Stimulated activated CD8-positive, alpha-beta memory T cell treated with anti-CD3 and anti-CD28 coated beads, Interleukin-7, amount 100 ng/mL, for 24 hours (primary cell): ENCODE data around the gene P2RX6.
"Not testable (repeated sequence)": the region's sequence is repeated elsewhere in the genome, so short reads cannot be mapped to it uniquely, and the experiment has no call there.

ENCODE experiments used
- DNase-seq: peaks from one replicate; pipeline ENCODE4 v3.0.0-alpha.2; 2020; ENCODE audit warnings: low read depth

Gene P2RX6

DNA sequence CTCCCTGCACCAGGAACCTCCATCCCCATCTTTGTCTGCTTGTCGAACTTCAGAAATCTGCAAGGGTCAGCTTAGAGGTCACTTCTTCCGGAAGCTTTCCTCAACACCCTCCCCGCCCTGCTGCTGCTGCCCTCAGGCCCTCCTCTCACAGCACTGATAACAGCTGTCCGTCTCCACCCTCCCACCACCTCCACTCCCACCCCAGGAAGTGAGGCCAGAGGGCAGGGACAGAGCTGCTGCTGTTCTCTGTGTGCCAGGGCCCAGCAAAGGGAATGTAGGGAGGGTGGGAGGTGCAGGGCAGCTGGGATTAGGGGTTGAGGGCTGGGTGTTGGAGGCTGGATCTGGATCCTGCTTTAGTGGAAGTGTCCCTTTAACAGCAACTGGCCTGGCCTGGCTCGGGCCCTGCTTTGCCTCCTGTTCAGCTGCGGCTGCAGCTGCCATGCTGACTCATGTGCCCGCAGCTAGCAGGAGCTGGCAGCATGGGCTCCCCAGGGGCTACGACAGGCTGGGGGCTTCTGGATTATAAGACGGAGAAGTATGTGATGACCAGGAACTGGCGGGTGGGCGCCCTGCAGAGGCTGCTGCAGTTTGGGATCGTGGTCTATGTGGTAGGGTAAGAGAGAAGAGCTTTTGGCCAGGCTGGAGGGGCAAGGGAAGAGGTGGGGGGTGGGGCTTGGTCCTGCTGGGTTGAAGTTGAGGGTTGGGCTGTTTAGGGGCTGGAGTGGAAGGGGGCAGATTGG is at the start of gene P2RX6:
Gene P2RX6 (plus strand): TSS at position 440 of the 740 bp plus-strand sequence. CDS start 10 bp downstream, at position 450.
- DNase-seq: no peak

DNA sequence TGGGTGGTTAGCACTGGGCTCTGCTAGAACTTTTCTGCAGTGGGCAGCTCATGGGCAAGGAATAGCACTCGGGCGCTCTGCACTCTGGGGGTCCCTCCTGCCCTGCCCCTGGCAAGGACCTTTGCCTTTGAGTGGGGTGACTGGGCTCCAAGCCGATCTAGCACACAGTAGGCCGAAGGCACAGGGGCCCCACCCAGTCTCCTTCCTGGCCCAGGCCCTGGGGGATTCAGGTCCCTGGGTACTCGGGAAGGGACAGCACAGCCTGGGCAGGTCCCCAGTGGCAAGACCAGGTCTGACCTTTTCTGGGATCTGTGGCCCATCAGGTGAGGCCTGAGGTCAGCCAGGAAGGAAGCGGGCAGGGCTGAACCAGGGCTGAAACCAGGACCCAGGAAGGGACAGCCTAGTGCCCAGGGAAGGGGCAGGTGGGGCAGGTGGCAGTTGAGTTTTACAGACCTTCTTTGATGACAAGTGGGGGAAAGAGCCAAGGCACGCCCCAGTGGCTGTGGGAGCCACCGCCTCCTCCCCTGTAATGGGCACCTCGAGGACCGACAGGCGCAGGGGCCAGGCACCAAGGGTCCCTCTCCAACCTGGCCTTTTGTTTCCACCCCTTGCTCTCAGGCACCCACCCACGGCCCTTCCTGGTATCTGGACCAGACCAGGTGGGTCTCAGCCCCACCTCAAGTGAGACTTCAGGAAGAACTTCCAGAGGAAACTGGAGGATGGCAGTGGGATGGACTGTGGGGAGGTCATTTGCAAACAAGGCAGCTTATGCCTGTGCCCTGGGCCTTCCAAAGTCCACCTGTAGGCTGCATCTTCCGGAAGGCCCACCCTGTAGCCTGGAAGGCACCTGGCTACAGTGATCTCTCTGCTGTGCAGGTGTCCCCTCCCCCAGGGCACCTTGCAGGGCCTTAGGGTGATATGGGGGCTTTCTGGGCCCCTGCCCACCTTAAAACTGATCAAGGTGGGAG is 48.8 kb upstream of the P2RX6 start:
- DNase-seq: no peak

DNA sequence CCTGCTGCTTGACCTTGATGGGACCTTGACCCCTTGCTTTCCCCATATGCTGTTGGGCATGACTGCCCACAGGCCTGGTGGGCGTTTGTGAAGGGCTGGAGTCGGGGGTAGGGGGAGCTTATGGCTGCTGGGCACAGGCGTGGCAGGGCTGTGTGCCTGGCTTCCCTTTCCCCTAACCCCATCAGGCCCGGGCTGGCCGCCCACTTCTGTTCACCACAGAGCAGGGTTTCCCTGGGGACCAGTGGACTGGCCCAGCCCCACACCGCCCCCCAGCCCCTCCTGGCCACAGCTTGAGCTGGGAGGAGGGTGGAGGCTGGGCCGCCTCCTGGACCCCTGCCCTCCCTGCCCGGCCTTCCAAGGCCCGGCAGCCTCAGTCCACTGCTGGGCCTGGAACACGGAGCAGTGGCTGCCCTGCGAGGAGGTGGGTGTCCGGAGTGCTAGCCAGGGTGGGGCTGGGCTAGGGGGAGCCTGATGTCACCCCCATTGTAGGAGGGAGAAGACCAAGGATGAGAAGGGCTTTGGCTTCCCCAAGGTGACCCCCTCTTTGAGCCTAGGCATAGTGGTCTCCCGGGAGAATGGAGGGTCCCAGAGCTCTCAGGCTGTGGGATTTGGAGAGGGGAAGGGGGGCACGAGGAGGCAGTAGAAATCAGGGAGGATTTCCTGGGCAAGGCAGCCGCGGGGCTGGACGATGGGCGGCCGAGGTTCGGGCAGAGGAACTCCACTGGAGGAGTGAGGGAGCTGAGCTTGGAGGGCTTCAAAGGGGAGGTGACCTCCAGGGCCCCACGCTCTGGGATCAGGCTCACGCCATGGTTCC is 47.9 kb upstream of the P2RX6 start, which contains the start of gene AIFM3:
Gene AIFM3 (plus strand): TSS at position 373 of the 814 bp plus-strand sequence. CDS start 690 bp downstream, outside the sequence.
- DNase-seq: no peak

DNA sequence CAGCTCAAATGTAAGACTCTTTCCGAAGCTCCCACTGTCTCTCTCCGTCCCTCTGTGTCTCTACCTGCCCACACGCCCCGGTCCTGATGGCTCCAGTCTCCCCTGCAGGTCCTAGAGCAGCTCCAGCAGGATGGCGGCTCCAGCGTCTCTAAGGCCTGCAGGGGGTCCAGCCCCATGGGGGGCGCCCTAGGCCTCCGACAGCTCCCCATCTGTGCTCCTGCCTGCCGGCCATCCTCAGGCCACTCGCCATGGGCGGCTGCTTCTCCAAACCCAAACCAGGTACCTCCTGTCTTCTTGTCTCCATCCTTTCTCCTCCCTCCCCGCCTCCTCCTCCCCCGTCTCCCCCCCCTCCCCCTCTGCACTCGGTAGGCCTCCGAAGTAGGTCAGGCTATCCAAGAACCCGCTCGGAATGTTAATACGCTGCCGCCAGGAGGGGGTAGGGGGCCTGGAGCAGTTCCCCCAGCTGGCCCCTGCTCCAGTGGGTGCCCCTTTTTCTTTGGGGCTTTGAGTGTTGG is 47.2 kb upstream of the P2RX6 start:
- DNase-seq: no peak

DNA sequence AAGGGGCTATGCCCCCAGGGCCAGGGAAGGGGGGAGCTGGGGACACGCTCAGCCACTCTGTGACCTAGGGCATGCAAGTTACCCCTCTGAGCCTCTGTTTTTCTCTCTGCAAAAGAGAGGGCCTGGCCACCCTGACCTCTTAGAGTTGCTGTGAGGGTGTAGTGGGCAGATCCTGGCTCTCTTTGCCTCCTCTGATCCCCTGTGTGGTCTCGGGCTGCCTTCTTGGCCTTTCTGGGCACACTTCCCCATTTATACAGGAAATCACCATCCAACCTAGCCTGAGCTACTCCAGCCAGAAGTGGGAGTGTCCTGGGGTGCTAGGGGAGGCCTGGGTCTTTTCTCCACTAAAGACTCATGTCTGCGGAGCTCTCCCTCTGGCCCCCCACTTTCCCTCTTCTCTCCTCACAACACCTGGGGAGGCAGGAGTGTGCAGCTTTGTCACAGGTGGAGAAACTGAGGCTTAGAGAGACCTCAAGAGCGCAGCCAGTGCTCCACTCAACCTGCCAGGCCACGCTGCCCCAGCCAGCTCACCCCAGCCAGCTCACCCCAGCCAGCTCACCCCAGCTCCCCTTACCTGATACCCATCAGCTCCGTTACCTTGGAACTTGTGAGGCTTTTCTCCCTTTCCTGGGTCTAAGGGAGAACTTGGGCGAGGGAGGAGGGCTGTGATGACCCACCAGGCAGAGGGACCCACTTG is 46.5 kb upstream of the P2RX6 start:
- DNase-seq: no peak

DNA sequence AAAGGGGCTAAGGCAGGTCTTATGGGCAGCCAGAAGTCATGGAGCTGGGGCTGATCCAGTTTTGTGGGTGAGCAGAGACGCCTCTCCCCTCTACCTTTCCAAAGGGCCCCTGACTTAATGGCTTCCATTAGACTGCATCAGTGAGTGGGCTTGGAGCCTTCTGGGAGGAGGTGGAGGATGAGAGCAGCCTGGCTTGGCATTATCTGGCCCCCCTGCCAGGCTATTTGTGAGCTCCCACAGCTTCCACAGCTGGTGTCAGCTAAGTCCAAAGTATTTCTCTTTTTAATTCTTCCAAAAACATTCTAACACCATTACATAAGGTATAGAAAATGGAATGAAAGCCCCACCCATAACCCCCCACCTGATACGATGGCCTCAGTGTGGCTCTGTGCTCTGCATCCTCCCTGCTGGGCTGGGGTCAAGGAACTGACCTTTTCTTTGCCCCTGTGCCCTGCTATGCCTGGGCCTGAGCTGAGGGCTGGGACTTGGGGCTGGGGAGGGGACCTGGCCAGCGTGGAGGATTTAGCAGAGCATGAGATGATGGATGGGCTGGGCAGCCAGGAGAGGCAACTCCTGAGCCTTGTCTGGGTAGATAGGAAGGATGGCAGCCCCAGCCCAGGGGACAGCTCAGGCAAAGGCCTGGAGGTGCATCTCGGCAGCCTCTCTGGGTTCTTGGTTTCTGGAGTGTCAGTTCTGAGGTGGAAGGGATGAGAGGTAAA is 43.9 kb upstream of the P2RX6 start:
- DNase-seq: no peak

DNA sequence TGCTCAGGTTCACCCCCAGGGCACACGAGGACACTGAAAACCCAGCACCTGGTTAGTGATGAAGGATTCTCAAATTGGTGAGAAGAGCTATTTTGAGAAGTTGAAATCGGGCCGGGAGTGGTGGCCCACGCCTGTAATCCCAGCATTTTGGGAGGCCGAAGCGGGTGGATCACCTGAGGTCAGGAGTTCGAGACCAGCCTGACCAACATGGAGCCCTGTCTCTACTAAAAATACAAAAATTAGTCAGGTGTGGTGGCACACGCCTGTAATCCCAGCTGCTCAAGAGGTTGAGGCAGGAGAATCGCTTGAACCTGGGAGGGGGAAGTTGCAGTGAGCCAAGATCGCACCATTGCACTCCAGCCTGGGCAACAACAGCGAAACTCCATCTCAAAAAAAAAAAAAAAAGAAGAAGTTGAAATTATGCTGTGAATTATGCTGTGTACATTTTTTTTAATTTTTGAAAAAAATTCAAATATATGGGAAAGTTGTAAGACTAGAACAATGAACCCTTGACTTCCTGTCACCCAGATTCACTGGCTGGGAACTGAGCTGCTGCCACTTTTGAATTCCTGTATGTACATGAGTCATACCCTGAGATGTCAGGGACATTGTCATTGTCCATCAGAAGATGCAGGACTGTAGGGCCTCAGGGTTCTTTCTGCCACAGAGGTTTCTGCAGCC is 42.8 kb upstream of the P2RX6 start:
- not testable (repeated sequence) for DNase-seq

DNA sequence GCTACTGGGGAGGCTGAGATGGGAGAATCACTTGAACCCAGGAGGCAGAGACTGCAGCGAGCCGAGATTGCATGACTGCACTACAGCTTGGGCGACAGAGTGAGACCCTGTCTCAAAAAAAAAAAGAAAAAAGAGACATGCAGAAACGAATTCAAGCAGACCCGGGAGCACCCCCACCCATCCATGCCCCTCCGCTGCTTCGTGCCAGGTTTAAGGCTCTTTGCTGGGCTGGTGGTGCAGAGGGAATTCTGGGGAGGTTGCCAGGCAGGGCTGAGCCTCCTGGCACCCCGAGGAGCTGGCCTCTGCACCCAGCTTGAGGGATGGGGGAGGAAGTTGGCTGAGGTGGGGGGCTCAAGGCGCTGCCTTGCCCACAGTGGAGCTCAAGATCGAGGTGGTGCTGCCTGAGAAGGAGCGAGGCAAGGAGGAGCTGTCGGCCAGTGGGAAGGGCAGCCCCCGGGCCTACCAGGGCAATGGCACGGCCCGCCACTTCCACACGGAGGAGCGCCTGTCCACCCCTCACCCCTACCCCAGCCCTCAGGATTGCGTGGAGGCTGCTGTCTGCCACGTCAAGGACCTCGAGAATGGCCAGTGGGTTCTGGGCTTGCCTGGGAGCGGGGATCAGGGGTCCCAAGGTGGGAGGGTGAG is 41.9 kb upstream of the P2RX6 start:
- no peak for DNase-seq

DNA sequence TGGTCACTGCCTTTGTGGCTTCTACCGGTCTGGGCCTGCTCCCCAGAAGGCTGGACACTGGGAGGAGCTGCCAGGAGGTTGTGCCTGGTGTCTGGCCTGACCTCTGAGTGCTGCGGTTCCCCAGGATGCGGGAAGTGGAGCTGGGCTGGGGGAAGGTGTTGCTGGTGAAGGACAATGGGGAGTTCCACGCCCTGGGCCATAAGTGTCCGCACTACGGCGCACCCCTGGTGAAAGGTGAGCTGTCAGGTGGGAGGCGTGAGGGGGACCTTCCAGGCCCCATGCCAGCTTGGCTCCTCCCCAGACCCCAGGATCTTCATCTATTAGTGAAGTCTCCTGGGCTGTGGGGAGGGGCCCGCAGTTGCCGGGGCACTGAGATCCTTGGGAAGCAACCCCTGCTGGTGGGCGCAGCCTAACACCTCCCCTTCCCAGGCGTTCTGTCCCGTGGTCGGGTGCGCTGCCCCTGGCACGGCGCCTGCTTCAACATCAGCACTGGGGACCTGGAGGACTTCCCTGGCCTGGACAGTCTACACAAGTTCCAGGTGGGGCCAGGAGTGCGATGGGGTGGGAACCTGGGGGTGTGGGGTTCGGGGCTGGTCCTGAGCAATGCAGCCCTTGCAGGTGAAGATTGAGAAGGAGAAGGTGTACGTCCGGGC is 41.2 kb upstream of the P2RX6 start:
- no peak for DNase-seq

DNA sequence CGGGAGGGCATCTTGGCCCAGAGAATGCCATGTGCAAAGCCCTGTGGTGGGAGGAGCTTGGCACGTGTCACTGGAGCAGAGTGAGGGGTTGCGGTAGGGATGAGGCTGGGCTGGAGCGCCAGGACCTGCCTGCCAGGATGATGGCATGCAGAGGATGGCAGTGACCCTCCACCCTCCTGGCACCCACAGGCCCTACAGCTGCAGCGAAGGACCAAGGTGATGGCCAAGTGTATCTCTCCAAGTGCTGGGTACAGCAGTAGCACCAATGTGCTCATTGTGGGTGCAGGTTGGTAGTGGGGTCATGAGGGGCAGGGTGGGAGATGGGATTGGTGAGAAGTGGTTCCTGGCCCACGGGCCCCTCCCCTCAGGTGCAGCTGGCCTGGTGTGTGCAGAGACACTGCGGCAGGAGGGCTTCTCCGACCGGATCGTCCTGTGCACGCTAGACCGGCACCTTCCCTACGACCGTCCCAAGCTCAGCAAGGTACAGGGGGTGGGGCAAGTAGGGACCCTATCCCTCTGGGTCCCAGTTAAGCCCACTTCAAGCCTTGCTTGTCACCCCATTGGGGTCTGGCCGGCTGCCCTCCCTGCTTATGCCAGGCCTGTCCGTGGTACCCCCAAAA is 40.5 kb upstream of the P2RX6 start:
- no peak for DNase-seq

DNA sequence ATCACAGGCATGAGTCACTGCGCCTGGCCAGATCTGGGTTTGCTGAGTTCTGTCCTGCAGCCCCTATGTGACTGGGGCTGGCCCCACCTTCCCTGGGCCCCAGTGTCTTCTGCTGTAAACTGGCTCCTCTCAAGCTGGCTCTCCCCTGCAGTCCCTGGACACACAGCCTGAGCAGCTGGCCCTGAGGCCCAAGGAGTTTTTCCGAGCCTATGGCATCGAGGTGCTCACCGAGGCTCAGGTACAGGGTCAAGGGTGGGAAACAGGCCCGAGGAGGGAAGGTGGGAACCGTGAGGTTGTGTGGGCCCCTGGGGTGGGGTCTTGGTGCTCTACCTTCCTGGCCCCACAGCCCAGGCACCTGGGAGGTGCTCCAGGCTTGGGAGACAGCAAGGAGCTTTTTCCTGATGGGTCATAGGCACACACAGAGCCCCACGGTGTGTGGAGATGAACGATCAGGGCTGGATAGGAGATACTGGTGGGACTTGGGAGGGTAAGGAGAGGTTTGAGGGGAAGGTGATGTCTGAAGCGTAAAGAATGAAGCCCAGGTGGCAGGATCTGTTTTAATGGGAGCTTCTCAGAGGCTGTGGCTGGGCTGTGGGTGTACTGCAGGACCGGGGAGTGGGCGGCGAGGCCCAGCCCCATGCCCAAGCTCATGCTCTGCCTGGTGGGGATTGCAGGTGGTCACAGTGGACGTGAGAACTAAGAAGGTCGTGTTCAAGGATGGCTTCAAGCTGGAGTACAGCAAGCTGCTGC is 39.2 kb upstream of the P2RX6 start:
- no peak for DNase-seq

DNA sequence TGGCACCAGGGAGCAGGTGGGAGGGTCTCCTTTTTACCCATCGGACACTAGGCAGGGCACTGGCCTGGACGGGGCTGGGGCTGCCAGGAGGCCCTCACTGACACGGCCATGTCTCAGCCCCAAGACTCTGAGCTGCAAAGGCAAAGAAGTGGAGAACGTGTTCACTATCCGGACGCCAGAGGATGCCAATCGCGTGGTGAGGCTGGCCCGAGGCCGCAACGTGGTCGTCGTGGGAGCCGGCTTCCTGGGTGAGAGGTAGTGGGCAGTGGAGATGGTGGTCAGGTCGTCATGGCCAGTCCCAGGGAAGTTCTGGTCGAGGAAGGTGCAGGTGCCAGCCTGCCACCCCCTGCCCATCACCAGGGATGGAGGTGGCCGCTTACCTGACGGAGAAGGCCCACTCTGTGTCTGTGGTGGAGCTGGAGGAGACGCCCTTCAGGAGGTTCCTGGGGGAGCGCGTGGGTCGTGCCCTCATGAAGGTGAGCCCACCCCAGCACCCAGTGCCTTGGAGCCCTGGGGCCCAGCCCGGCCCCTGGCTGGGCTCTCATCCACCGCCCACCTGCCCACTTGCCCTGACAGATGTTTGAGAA is 38.6 kb upstream of the P2RX6 start:
- no peak for DNase-seq

DNA sequence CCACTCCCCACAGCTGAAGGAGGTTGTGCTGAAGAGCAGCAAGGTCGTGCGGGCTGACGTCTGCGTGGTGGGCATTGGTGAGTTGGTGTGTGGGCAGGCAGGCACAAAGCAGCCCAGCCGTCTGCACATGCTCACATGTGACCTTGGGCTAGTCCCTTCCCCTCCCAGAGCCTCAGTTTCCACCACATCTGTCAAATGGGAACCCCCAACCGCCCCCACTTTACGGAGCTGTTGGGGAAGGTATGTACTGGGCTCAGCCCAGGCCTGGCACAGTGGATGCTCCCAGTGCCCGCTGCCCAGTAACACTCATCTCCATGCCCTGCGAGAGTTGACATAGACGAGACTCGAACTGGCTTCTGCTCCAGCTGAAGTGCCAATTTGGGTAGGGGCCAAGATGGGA is 37.9 kb upstream of the P2RX6 start:
- no peak for DNase-seq

DNA sequence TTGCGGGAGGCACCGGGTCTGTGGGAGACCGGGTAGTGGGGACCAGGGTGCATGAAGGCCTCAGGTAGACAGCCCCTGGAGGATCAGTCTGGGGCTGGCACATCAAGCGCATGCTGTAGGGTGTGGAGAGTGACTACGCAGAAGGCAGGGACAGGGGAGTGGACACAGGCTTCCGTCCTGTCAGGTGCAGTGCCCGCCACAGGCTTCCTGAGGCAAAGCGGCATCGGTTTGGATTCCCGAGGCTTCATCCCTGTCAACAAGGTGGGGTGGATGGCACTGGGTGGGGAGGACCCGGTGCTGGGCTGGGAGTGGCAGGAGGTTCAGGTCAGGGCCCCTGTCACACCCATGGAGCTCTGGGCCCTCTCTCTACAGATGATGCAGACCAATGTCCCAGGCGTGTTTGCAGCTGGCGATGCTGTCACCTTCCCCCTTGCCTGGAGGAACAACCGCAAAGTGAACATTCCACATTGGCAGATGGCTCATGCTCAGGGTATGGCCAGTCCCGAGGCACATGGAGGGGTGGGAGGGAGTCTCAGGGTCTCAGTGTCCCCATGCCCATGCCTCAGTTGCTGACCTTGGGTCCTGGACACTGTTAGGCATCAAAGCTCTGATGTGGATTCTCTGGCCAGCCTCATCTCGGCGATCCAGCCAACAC is 37.3 kb upstream of the P2RX6 start:
- no peak for DNase-seq

DNA sequence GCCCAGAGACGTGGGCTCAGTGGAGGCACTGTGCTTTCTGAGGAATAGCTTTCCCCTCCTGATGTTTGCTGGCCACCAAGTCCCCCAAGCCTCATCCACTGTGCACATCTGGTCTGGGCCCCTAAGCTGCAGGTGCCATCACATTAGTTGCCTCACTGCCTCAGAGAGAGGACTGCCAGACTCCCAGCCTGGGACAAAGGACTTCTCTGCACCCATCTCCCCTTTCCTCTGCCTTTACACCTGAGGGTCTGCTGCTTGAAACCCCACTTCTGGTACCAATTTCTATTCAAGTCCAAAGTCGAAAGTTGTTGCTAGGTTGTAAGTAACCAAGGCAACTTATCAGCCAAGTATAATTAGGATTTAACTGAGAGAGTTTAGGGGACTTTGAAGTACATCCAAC is 36.5 kb upstream of the P2RX6 start:
- DNase-seq: no peak

DNA sequence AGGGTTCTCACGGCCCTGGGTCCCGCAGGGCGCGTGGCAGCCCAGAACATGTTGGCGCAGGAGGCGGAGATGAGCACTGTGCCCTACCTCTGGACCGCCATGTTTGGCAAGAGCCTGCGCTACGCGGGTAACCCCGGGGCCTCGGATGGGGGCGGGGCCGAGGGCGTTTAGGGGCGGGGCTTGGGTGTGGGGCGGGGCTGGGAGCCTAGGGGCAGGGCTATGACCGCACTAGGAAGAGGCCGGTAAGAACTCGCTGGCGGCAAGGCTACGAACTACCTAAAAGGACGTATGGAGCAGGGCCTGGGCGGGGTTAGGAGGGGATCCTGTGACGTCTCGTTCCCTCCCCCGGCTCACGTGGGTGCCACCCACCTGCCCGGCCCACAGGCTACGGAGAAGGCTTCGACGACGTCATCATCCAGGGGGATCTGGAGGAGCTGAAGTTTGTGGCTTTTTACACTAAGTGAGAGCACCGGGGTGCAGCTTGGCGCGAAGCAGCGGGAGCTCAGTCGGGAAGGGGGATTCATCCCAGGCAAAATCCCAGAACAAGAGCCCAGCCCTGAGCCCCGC is 35.6 kb upstream of the P2RX6 start:
- no peak for DNase-seq
